DMS53 treated with DMSO at 0.1 percent for 48 hours (cell line): ENCODE measurements around the gene CNN3.
"Not testable (repeated sequence)": the region's sequence is repeated elsewhere in the genome, so short reads cannot be mapped to it uniquely, and the experiment has no call there.

Experiments used
- DNase-seq: peaks from one replicate; lab custom pipeline; 2025; ENCODE audit not compliant: unreplicated experiment; lab: John Stamatoyannopoulos, UW

CNN3 gene

DNA sequence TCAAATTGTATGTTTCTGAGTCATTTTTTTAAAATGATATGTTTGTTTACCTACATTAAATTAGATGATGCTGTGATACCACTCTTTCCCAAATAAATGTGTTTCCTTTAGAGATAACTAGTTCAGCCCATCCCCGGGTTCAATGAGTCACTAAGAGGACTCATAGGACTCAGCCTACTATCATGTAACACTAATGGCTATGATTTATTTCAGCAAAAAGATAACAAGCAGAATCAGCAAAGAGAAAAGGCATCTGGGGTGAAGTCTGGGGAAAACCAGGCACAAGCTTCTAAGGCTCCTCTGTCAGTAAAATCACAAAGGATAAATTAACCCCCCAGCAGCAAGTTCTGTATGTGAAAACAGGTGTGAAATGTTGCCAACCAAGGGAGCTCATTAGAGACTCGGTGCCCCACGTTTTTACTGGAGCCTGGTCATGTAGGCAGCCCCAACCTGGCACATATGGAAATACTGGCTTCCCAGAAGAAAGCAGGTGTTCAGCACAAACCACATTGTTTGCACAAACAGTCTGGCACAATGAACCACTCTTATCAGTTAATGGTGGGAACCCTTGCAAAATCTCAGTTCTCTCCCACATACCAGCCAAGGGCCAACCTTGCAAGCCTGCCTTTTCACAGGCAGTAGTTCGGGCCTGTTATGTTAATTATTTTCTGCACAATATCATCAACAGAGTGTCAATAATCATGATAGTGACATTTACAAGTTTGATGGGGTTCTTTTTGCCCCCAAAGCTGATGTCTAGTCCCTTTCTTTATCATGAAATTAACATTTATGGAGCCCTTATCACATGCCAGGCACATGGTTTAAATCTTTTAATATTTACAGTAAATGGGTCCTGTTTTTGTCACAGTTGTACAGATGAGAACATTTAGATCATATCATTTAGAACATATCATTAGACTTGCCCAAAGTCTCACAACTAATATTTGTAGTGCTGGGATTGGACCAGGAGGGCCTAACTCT is 23.1 kb upstream of the CNN3 start:
- peak; percentile 80 for DNase-seq

DNA sequence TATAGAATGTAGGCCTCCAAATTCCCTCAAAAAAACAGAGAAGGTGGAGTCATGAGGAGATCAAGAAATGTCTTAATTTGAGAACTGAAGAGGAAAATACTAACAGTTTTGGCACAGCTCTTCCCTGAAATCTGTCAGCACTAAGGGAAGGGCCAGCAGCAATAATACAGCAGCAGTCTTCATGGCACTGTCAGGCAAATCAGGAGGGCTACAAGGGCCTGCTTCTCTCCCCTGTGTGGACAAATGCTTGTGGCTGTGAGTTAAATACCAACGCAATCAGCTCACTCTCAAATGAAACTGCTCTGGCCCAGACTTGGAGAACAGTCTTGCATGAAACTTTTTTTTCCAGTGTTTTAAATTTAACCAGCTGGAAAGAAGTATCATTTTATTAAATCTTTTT is 20.5 kb upstream of the CNN3 start:
- DNase-seq = no peak

DNA sequence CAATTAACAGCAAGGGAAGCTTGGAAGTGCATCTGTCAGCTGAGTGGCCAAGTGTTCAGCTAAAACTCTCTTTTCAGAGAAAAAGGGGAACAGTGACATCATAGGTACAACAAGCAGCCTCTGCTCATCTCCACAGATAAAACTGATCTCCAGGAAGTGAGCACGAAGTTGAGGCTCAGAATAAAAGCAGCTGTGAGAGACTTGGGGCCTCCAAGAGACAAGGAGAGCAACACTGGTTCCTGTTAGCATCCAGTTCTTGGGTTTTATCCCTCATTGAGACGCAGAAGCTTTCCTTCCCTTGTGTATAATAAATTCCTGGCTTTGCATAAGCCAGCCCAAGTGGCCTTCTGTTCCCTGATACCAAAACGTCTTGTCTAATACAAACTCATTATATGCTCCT is 20.0 kb upstream of the CNN3 start:
- DNase-seq = no peak

DNA sequence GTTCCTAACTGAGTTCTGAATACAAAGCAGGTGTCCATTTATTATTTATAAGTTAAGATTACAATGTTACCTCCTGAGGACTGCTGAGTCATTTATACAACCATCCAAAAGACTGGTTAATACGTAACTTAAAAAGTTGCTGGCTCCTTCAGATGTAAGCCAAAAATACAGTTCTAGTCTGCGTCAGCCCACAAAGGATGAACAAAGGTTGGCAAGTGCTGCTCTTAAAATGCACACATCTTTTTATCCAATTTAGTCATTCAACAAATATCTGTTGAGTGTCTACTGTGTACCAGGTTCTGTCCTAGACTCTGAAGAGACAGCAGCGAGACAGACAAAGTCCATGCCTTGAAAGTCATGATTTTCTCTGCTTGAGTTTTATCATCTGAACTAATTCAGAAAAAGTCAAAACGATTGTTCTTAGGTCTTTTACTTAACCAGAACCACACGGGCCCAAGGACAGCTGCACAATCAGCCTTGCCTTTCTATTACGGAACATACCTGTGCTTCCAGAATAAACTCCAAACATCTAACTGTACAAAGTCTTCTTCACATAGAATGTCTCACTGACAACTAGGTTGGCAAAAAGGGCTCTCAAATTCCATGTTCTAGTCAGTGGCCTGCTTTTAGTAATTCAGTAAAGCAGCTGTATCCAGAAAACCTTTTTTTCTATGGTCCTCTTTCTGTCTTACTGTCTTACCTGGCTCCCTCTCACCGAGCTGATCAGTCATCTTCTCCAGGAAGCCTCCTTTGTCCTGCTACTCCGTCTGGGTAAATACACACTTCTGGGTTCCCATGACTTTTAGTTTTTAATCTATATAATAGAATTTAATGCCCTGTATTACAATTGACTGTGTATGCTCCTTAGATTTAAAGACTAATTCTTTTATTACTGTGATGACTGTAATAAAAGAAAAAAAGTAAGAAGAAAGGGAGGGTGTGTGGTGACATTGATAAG is 15.5 kb upstream of the CNN3 start:
- no peak for DNase-seq

DNA sequence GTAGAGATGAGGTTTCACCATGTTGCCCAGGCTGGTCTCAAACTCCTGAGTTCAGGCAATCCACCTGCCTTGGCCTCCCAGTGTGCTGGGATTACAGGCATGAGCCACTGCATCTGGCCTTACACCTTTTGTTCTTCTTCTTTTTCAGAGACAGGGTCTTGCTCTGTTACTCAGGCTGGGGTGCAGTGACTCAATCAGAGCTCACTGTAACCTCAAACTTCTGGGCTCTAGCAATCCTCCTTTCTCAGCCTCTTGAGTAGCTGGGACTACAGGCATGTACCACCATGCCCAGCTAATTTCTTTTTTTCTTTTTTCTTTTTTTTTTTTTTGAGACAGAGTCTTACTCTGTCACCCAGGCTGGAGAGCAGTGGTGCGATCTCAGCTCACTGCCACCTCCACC is 14.6 kb upstream of the CNN3 start:
- DNase-seq = not testable (repeated sequence)

DNA sequence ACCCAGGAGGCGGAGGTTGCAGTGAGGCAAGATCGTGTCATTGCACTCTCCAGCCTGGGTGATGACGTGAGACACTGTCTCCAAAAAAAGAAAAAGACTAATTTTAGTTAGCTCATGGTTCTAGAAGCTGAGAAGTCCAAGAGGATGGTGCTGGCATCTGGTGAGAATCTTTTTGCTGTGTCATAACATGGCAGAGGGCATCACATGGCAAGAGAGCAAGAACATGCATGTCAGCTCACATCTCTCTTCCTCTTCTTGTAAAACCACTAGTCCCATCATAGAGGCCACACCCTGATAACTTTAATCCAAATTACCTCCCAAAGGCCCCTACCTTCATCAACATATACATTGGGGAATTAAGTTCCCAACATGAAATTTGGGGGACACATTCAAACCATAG is 13.8 kb upstream of the CNN3 start:
- DNase-seq = no peak

DNA sequence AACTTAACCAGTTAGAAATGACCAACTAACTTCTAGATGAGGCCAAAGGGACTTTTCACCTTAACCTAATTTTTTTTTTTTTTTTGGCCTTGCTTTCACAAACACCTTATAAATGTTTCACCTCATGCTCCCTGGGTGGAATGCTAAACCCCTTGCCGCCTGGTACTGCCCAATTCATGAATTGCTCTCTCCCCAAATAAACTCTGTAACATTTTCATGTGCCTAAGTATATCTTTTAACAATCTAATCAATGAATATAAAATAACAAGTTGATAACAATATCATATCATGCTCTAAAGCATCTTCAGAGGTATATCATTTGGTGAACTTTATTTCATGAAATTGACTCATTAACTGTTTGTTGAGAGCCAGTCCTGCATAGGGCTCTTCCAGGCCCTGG is 10.9 kb upstream of the CNN3 start:
- DNase-seq = no peak

DNA sequence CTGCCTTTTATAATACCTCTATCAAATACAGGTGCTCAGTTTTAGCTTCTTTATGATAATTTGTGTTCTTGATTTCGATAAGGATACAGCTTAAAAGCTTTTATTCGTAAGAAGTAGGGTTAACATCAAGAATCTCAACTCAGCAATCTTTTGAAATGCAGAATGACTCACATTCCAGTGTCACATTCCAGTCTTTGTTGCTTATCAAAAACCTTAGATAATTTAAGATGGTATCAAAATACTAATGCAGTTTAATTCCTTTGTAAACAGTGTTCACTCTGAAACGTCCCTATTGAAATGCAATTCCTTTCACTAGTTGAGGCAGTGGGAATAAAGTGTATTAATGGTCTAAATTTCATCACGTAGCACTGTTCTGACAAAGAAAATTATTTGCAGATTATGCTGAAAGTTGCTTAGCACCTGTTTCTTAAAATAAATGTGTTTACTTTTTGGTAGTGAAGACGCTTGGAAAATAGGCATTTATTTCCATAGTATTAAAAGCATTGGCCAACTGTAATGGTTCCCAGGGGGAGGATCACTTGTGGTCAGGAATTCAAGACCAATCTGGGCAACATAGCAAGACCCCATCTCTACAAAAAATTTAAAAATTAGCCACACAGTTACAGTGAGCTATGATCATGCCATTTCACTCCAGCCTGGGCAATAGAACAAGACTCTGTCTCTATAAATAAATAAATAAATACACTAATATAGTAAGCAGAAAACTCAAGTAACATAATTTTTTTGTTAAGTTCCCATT is 10.1 kb upstream of the CNN3 start:
- DNase-seq = no peak

DNA sequence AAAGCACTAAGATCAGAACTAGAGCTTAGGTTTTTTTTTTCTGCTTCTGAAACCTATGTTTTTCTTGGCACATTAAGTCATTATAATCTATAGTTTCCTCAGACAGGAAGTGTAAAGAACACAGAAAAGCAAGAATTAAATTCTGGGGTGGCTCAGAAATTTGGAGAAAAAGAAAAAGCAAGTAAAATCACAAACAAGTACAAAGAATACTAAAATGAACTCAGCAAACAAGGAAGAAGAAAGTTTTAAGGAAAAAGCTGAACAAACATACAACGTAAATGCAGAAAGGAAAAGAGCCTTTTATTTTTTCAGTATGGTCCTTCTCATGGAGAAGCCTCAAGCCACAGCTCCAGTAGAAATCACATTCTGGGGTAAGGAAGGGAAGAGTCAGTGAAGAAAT is 8.6 kb upstream of the CNN3 start:
- no peak for DNase-seq

DNA sequence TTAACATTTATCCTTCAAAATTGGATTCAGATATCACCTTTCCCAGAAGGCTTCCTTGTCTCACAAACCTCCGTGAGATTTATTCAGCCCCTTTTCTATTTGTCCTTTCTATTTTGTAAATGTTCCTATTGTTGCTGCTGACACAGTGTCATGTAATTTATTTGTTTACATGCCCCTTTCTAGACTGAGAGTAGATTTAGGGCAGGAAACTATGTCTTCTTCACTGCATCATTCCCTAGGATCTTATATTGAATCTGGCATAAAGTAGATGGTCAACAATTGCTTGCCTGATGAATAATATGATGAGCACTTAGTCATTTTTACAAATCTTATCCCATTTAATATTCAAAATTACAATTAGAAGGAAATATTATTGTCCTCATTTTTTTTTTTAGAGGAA is 8.1 kb upstream of the CNN3 start:
- DNase-seq = no peak

DNA sequence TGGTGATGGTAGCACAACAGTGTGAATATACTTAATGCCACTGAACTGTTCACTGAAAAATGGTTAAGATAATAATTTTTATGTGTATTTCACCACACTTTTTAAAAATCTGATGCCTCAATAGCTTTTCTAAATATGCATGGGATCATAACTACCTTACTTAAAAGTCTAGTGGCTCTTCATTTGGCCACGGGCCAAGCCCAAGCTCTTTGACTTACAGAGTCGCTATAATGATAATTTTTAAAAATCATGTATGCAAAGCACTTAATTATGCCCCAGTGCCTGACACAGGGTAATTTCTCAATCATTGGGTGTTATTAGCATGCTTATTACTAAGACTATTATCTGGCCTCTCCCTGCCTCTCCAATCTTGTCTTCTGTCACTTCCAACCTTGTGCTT is 7.6 kb upstream of the CNN3 start:
- DNase-seq = no peak

DNA sequence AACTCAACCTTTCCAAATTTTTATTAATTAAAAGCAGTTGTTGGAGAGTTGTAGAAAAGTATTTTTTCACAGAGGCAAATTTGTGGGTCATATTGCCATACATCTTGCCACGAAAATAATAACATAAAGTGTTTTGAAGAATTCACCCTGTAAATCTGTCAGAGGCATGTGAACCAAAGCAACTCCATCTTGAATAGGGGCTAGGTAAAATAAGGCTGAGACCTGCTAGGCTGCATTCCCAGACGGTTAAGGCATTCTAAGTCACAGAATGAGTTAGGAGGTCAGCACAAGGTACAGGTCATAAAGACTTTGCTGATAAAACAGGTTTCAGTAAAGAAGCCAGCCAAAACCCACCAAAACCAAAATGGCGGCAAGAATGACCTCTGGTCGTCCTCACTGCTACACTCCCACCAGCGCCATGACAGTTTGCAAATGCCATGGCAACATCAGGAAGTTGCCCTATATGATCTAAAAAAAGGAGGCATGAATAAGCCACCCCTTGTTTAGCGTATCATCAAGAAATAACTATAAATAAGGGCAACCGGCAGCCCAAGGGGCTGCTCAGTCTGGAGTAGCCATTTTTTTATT is 4.4 kb upstream of the CNN3 start:
- DNase-seq = no peak

DNA sequence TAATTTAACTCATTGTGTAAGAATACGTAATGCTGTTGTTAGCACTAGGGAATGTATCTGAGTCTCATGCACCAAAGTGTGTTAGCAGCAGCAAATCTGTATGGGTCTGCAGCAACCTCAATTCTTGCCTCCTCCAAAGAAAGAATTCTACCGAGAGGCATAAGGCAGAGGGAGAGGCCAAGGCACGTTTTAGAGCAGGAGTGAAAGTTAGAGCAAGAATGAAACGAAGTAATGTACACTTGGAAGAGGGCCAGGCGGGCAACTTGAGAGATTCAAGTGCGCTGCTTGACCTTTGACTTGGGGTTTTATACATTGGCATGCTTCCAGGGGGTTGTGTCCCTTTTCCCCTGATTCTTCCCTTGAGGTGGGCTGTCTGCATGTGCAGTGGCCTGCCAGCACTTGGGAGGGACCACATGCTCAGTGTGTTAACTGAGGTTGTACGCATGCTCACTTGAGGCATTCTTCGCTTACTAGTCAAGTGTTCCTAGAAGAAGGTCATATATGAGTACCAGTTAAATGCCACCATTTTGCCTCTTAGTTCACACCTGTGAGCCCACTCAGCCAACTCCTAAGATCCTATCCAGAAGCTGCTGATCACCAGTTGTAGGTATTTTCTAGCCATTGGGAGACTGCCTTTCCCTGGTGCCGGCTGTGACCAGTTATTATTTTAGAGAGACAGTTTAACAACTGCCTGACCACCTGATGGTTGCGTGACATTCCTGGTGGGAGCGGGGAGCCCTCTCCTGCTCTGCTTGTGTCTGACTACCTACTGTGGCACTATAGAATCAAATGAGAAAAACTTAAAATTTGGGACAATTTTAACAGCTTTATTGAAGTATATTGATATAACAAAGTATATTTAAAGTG is 2.7 kb upstream of the CNN3 start:
- no peak for DNase-seq

DNA sequence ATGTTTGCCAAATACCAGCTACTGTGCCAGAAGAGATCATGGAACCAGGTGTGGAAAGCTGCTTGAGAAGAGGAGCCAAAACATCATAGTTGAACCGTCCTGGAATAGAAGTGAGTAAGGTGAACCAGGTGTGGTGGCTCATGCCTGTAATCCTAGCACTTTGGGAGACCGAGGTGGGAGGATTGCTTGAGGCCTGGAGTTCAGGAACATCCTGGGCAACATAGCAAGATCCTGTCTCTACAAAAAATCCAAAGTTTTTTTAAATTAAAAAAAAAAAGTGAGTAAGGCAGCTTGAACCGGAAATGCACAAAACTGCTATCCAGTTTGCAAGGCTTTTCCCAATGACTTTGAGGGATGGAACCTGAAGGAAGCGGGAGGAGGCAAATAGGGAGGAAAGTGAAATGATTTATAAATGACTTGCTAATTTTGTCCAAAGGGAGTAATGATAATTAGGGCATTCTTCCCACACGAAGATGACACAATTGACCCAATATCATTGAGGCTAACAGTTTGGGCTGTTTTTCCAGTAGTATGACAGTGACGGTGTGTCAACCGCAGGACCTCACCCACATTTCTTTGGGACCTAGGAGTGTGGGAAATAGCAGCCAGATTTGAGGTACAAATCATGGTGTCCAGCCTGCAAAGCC is 1.5 kb upstream of the CNN3 start:
- no peak for DNase-seq

DNA sequence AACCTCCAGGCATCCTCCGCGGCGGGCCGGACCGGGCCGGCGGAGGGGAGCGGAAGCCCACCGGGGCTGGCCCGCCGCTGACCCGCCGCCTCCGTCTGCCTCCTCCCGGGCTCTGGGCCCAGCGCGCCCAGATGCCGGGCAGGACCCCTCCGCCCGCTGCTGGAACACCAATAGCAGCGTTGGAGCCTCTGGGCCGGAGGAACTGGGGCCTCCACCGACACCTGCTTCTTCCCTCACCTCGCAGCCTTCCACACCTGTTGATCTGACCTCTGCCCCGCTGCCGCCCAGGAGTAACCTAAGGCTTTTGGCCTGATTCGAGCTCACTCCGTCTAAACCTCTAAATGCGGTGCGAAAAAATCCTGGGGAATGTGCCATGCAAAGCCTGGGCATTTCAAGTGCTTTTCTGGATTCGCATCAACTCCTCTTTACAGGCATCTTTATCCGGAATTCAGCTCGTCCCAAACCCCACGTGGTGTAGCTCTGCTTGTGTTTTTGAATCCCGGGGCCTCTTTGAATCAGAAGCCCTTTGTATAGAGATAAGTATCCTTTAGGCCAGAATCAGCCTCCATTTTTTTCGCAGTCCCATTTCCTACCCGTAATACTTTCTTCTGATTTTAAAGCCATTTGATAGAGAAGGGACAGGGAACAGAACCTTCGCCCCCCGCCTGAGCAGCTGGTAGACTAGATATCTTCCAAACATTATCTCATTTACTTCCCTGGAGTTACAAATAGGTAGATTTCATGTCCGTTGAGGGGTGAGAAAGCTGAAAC is 680 bp upstream of the CNN3 start:
- DNase-seq = peak; percentile 77

DNA sequence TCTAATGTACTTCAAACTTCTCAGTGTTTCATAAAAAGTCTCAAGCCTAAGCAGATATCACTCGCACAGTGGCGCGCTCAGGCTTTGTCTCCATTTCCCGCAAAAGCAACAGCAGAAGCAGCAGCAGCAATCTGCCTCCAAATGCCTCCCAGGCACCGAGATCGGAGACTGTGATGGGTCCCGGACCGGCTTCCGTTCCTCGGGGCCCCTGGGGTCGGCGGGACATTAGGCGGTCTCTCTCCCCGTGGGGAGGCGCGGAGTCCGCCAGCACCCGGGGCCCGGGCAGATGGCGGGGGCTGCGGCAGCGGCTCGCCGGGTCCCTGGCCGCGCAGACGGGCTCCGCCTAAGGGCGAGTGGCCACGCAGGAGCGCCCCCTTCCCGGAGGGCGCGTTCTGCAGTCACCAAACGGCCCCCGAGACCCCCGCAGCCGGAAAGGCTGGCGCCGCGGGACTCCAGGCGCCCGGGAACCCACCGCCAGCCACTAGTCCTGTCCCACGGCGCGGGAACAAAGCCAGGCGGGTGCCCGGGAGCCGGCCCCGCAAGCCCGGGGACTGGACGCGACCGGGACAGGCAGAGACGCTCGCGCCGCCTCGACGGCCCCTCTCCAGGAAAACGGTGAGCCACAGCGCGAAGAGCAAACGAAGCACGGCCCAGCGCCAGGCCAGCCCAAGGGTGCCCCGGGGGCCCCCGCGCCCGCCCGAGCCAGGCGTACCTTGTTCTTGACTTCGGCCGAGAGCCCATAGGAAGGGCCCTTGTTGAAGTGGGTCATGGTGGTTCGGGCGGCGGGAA is 590 bp downstream of the CNN3 start:
- DNase-seq = peak; percentile 83

DNA sequence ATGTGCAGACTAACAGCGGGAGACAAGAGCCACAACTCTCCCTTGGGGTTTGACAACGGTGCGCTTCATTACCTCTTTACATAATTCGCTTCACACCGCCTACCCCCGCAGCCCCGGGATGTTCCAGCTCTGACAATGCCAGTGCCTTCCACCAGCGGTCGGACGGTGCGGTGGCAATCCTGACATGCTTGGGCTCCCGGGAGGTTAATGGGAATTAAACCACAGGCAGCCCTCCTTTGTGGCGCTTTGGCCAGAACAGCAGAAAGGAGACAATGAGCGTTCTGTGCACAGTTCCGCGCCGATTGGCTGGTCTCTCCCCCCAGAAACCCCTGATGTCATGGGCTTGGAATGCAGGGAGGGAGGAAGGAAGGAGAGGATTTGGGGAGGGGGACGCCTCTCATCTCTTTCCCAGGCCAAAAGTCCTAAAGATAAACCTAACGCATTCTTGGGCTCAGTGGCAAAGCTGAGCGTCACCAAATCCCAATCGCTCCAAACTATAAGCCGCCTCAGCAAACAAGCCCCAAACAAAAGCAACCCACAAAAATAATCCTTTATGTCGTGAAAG is 1.3 kb downstream of the CNN3 start:
- peak; percentile 21 for DNase-seq
